GM18520 (cell line): Measurements from ENCODE around the gene ALG6.
"Not testable (repeated sequence)": the region's sequence is repeated elsewhere in the genome, so short reads cannot be mapped to it uniquely, and the experiment has no call there.

Source experiments
- ATAC-seq: cut with Tn5 transposase; IDR thresholded peaks from one replicate; pipeline ENCODE4 v1.9.1; 2021; ENCODE audit not compliant: unreplicated experiment

ALG6 gene

DNA sequence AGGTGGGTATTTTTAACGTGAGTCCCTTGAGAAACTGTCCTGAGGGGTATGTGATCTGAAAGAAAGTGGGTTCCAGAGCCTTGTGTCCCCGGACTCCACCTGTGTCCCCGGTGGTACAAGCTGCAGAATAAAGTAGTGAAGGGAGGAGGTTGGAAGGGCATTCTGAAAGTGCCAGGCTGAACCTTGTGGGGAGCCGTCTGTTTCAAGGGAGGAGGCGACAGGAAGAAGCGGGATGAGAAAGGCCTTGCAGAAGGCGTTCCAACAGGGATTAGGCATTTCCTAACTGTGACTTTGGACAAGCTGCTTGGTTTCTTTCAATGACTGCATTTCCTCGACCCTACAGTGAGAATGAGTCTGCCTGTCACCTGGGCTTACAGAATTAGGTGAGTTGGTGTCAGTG lies 39.3 kb upstream of the ALG6 start:
- ATAC-seq = no peak

DNA sequence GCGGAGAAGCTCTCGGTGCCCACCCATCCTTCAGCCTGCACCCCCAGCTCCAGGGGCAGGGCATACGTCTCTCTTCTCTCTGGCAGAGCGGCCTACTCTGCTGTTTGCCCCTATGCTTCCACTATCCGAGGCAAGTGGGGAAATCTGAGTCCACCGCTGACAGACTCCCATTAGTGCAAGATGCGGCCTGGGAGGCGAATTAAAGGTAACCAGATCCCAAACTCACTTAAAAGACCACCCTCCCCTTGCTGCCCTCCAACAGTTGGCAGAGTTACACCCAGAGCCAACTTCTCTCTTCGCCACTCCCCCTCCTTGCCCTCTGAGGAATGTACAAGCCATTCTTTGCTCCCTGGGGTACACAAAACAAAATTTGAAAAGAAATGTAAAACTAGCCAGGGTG lies 38.6 kb upstream of the ALG6 start:
- no peak for ATAC-seq

DNA sequence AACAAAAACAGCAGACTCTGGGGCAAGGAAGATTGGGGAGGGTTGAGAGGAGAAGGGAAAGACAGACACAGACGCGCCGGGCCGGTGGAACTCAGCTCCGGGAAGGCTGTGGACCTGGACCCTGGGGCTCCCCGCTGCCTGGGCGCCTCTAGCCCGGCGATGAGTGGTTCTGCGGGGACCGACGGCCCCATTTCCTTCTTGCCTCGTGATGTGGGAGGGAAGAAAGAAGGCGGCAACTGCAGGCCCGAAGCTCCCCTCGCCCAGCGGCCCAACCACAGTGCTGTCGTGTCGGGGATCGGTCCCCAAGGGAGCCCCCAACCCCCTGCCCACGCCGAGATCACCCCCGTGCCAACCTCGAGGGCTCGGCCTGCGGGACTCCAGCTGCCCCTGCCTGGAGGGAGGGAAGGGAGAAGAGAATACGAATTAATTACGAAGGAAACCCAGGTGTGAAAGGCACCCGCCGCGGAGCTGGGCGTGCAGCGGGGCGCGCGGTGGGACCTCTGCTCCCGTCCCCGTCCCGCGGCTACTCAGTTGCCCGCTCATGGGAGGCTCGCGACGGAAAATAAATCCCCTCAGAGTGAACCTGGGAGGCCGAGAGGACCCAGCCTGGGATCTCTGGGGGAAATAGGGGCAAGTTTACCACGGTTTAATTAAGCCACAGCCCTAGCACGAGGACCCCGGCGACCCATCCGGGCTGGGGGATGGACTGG lies 37.7 kb upstream of the ALG6 start:
- no peak for ATAC-seq

DNA sequence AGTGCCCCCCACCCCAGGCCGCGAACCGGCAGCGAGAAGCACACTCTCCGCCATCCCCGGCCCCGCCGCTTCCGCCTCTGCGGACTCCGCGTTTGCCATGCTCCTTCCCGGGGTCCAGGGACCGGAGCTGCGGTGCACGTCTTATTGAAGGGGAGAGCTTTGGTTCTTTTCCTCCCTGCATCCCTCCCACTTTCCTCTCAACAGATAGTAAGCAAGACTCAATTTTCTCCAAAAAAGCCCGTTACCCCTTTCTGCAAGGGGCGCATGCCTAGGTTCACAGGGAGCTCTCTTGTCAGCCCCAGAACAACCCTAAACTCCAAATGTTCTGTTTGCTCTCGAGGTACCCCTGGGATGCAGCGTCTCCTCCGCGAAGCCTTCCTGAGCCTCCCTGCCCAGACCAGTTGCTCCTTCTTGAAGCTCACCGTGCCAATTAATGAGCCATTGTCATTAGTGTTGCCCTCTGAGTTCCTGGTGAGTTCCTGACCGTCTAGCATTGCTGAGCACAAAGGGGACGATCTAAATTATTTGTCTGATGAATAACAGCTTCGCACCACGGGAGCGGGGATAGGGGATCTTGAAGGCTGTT lies 37.0 kb upstream of the ALG6 start:
- ATAC-seq = no peak

DNA sequence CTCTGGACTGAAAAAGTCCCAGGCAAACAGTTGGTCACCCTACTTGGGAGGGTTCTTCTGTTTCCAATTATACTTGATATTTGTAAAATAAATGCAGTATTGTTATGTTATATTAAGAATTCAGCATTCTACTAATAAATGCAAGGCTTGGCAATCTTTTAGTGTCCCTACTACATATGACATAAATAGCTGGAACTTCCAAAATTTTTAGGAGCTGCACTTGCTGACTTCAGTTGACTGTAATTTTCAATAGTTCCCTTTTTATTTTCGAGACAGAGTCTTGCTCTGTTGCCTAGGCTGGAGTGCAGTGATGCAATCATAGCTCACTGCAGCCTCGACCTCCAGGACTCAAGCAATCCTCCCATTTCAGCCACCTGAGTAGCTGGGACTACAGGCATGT lies 25.0 kb upstream of the ALG6 start:
- no peak for ATAC-seq

DNA sequence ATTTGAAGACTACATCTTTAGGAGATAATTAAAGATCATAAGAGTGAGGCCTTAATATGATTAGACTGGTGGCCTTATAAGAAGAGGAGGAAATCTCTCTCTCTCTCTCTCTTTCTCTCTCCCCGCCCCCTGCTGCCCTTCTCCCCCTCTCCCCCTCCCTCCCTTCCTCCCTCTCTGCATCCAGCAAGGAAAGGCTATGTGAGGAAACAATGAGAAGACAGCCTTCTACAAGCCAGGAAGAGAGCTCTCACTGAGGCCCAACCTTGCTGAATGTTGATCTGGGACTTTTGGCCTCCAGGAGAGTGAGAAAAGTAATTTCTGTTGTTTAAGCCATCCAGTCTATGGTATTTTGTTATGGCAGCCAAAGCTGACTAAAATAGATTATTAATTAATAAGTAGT lies 23.5 kb upstream of the ALG6 start:
- no peak for ATAC-seq

DNA sequence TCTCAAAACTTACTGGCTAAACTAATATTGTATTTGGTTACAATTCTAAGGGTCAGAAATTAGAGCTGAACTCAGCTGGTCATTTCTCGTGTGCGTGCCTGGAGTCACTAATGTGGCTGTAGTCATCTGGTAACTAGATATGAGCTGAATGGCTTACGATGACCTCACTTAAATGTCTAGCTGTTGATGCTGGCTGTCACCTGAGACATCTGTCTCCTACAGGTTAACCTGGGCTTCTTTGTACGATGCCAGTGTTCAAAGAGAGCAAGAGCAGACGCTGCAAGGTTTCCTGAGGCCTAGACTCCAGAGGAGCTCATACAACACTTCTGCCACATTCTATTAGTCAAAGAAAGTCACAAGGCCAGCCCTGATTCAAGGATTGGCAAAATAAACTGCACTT lies 17.1 kb upstream of the ALG6 start:
- no peak for ATAC-seq

DNA sequence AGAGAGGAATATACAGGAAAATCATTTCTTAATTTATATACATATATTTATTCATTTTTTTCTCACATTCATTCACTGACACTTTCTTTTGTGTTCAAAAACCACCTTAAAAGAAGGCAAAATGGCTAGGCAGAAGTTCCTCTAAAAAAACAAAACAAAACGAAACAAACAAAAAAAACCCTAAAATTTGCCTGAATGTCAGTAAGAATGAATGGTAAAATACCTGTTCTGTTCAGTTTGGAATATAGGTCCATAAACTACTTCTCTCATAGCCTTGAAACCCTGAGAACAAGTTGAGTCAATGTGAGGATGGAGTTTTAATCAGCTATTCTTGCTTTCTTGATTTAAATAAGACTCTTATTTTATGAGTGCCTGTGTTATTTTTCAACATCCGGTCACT lies 14.7 kb upstream of the ALG6 start:
- no peak for ATAC-seq

DNA sequence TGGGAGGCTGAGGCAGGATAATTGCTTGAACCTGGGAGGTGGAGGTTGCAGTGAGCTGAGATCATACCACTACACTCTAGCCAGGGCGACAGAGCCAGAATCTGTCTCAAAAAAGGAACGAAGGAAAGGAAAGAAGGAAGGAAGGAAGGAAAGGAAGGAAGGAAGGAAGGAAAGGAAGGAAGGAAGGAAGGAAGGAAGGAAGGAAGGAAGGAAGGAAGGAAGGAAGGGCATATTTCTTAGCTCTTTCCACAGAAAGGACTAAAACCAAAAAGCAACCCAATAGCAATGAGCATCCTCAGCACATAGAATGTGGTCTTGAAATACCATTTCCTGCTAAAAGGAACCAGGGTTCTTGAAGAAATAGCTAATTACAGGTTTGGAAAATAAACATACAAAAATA lies 11.2 kb upstream of the ALG6 start:
- not testable (repeated sequence) for ATAC-seq

DNA sequence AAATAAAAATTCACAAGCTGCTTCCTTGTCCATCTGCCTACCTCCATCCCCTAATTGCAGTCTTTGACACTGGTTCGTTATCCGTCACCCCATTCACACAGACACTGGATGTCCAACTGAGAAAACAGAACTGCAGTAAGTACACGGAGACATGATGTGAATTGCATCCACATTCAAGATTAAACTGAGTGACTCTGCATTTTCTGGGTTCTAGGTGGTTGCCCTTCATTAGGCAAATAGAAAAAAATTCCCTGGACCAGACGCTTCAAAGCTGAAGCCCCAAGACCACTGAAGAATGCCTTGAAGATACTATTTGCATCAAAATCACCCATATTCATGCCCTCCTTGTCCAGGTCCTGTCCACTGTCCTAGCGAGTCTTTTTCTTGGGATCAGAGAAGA lies 7.9 kb upstream of the ALG6 start:
- ATAC-seq = no peak

DNA sequence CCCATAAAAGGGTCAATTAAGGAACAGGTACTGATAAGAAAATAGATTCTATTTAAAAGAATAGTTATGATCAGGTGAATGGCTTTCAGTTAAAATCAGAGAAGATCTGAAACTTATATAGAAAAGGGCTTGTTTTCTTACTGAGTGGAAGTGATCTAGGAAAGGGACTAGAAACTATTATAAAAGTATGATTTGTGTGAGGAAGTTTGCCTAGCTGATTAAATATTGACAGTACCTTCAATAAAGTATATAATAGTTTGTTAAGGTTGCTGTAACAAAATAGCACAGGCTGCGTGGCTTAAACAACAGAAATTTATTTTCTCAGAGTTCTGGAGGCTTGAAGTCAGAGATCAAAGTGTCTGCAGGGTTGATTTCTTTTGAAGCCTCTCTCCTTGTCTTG lies 5.4 kb upstream of the ALG6 start:
- ATAC-seq = no peak

DNA sequence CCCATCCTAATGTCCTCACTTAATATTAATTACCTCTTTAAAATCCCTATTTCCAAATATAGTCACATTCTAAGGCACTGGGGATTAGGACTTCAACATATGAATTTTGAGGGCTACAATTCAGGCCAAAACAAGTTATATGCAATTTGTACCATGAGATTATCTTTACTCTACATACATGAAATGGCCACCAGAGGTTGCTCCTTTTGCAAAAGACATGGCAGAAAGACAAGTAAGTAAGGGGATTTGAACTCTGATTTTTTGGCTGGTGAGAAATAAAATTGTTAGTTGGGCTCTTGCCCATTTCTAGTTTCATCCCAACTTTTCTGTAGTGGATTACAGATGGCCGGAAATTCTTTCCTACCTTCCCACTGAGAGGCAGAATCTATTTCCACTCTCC lies 4.8 kb upstream of the ALG6 start:
- ATAC-seq = no peak

DNA sequence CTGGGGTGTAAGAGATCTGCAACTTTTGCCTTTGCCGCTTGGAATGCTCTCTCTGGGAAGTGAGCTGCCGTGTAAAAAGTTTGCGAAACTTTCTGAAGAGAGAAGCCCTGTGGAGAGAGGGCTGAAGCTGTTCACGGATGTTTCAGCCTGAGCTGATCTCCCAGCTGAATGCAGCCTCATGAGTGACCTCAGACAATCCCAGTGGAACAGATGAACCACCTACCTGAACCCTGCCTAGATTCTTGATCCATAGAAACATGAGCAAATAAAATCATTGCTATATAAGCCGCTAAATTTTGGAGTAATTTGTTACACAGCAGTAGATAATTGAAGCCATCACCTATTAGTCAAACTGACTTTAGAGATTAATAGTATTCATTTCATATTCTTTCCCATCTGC lies 4.4 kb upstream of the ALG6 start:
- ATAC-seq = no peak

DNA sequence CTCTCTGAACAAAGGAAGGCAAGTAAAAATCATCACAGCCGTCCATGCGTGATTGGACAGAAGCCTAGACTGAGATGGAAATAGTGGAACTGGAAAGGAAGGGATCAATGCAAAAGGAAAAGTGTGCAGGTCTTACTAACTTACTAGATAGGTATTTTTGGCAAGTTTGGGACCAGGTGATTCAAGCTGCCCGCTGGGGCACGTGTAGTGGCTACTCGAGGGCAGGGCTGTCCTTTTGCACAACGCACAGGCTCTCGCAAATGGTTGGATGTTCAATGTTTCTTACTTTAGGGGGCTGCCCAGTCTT lies 566 bp upstream of the ALG6 start:
- ATAC-seq = no peak

DNA sequence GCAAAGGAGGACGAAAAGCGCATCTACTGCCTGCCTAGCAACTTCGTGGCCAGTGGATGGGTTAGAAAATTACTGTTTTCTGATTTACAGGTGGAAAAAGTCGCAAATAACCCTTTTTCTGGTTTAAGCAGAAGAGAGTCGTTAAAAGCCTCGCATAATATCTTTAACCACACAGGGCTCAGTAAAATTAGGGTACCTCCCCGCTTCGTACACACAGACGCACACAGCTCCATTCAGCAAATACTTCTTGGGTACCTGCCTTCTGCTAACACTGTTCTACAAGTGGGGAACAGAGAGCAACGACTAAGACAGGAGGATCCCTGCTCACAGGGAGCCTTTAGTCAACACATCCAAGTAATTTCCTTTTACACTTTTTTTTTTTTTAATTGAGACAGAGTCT lies 704 bp downstream of the ALG6 start:
- ATAC-seq = no peak

DNA sequence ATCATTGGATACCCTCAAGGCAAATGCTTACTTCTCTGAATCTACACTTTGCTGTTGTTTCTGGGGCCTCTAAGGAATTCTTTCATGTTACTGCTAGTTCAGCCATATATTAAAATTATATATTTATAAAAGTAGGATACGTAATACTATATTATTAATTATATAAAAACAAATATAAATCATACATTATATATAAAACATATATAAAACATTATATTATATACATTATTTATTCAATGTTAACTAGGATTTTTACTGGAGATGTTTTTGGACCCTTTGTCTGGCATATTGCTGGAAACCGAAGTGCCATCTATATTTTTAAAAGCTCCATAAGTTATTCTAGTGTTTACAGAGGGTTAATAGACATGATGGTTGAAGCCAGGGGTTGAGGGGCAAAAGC lies 12.2 kb downstream of the ALG6 start:
- no peak for ATAC-seq

DNA sequence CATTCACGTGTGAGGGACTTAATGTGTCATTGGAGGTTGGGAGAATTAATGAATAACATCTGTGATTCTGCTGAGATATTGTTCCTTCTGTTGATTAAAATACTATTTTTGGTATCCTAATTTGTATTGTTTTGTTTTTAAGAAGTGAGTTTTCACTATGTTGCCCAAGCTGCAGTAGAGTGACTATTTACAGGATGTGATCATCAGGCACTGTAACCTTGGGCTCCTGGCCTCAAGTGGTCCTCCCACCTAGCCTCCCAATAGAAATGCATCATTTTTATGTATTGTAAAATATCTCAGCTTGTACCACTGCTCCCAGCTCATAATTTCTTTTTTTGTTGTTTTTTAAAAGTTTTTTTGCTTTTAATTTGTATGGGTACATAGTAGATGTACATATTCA lies 14.3 kb downstream of the ALG6 start:
- no peak for ATAC-seq

DNA sequence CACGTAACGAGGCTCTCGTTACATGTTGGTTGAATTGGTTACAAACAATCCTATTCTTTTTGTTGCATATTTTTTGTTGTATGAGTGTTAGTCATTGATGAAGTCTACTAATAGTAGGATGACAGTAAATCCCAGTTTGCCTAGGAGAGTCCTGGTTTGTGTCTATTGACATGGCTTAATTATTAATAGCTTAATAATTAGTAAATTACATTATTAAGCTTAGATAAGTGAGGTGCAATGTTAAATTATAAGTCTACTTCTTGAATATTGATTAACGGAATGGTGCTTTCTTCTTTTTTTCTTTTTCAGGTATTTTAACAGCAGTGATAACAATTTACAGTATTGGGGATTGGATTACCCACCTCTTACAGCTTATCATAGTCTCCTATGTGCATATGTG lies 34.5 kb downstream of the ALG6 start:
- ATAC-seq = no peak

DNA sequence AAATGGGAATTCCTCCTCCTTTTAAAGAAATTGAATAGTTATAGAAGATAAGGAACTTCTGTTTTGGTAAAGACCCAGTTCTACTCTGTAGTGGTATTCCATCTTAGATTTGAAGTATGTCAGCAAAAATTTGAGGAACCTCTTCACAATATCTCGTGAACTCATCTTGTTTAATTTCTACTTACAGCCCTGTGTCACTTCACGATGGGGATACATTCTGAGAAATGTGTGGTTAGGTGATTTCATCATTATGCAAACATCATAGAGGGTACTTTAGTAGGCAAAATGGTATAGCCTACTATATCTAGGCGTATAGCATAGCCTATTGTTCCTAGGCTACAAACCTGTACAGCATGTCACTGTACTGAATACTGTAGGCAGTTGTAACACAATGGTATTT lies 36.0 kb downstream of the ALG6 start:
- ATAC-seq = no peak

DNA sequence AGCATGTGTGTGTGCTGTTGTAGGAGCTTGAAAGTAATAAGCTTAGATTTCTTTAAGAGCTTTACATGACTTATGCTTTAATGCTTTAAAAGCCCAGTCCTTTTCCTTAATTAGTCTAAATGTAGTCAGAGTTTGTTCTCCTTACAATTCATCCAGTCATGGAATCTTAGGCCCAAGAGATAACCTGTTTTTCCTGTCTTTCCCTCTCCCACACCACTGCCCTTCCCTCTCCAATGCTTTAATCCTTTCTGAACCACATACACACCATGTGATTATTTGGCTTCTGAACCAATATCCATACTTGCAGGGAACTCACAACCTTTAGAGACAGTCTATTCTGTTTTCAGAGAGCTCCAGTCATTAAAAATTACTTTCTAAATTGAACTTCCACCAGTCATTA lies 37.6 kb downstream of the ALG6 start:
- no peak for ATAC-seq

DNA sequence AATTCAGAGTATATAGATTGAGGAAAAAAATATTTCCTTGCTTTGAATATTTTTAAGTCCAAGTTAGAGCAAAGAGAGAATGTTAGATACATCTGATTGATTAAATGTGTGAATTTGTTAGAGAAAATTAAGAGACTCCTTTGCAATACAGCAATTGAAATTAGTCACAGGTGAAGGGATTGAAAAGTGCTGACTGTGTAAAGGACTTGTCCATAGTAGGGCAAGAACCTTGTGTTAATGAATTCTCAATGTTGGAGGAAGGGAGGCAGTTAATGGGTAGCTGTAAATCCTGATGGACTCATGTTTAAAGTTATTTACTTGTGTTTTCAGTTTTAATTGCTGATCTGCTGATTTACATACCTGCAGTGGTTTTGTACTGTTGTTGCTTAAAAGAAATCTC lies 38.6 kb downstream of the ALG6 start:
- ATAC-seq = no peak

DNA sequence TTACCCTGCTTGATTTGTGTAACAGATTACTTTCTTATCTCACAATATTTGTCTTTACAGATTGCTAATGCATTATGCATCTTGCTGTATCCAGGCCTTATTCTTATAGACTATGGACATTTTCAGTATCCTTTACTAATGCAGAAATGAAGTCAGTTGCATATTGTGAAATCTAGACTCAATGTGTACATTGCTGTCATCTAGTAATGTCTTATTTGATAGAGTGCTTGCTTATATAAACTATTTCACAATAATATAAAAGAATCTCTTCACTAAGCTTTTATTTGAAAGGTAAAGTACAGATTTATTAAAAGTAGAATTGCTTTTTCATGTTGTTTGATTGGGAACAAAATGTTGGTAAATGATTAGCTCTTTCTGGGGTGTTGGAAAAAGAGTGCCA lies 39.6 kb downstream of the ALG6 start:
- ATAC-seq = no peak

DNA sequence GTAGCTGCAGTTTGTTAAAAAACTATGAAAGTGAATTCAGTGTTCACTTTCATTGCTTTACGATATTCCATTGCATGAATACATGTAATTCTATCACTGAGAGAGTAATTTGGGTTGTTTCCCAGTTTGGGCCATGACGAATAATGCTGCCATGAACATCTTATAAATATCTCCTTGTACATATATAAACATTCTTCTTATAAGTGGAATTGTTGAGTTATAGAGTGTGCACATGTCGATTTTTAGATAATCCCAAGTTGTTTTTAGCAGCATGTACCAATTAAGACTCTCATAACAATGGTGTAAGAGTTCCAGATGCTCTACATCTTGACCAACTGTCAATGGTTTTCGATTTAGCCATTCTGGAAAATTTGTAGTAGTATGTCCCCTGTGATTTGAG lies 40.9 kb downstream of the ALG6 start:
- no peak for ATAC-seq

DNA sequence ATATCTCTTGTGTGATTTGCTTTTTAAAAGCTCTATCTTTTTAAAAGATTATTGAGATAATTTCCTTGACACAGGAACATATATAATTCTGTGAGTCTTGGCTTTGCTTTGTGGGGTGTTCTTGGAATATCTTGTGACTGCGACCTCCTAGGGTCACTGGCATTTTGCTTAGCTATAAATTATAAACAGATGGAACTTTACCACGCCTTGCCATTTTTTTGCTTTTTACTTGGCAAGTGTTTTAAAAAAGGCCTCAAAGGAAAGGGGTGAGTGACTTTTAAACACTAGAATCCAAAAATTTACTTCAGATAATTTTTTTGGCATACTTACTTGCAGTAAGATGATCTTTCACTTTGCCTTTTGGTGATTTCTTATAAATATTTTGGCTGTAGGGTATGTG lies 43.6 kb downstream of the ALG6 start:
- ATAC-seq = no peak
